Naive thymus-derived CD4-positive, alpha-beta T cell (primary cell): ENCODE measurements around the gene HCCS. TPM values are rescaled to one million over a fixed set of nuclear protein-coding genes. Genes with fewer than 3 reads are reported as not detected.
"Not testable (repeated sequence)": the region's sequence is repeated elsewhere in the genome, so short reads cannot be mapped to it uniquely, and the experiment has no call there.

Experiments used
- ATAC-seq: fragments of 150-1000 bp; cut with Tn5 transposase; 2 replicates; pipeline ENCODE4 v1.10.0; 2021; ENCODE audit warnings: mild to moderate bottlenecking, moderate library complexity
- CTCF ChIA-PET: fragments of 350-600 bp; sonication (Branson Sonifier 250); formaldehyde crosslinking; loops from one replicate; lab custom pipeline; 2021; ENCODE audit warnings: antibody characterized with exemption; lab: Charles Lee
- POLR2A ChIA-PET: fragments of 350-600 bp; sonication (Branson Sonifier 250); formaldehyde crosslinking; loops from one replicate; lab custom pipeline; 2021; ENCODE audit warnings: antibody characterized with exemption, inconsistent platforms; lab: Charles Lee
- DNase-seq, 9 donors: peaks; one replicate each; pipeline versions ENCODE4 v3.0.0 to v3.0.0-alpha.2; 2020 to 2022; ENCODE audit warnings: mixed read lengths in 1 of 9
- H3K27ac ChIP-seq: one replicate; pipeline ENCODE4 v1.7.0; 2013; ENCODE audit warnings: mild to moderate bottlenecking, low read depth, low read length, moderate library complexity
- H3K27me3 ChIP-seq, 2 donors: one replicate each; pipeline ENCODE4 v1.7.0; 2013; ENCODE audit warnings: low read length in 2 of 2, mild to moderate bottlenecking in 2 of 2, moderate library complexity in 2 of 2; ENCODE audit not compliant: control insufficient read depth in 2 of 2, insufficient read depth in 2 of 2
- H3K36me3 ChIP-seq, 3 experiments: 1 replicate in 2 of 3; 2 replicates in 1 of 3; pipeline ENCODE4 v1.7.0; 2013; ENCODE audit warnings: low read length in 3 of 3, mild to moderate bottlenecking in 3 of 3, moderate library complexity in 1 of 3; ENCODE audit not compliant: insufficient read depth in 3 of 3, control insufficient read depth in 2 of 3
- H3K4me1 ChIP-seq, 2 donors: one replicate each; pipeline ENCODE4 v1.7.0; 2013; ENCODE audit warnings: low read length in 2 of 2, mild to moderate bottlenecking in 2 of 2, moderate library complexity in 1 of 2; ENCODE audit not compliant: control insufficient read depth in 2 of 2, insufficient read depth in 2 of 2
- H3K4me3 ChIP-seq: 2 replicates; pipeline ENCODE4 v1.7.0; 2013; ENCODE audit warnings: mild to moderate bottlenecking, low read length
- H3K9me3 ChIP-seq, 3 experiments: 1 replicate in 2 of 3; 2 replicates in 1 of 3; pipeline ENCODE4 v1.7.0; 2013; ENCODE audit warnings: low read length in 3 of 3; ENCODE audit not compliant: control insufficient read depth in 2 of 3
- H3K27ac Mint-ChIP-seq, 9 donors: one replicate each; pipeline ENCODE4 v1.8.0; 2020 to 2022; ENCODE audit warnings: mixed read lengths in 9 of 9, mild to moderate bottlenecking in 8 of 9, moderate library complexity in 5 of 9, inconsistent platforms in 2 of 9
- H3K27me3 Mint-ChIP-seq, 5 donors: one replicate each; pipeline ENCODE4 v1.8.0; 2021 to 2022; ENCODE audit warnings: mixed read lengths in 5 of 5, mild to moderate bottlenecking in 1 of 5
- H3K36me3 Mint-ChIP-seq, 5 donors: one replicate each; pipeline ENCODE4 v1.8.0; 2020 to 2022; ENCODE audit warnings: mixed read lengths in 5 of 5, mild to moderate bottlenecking in 3 of 5, inconsistent platforms in 1 of 5
- H3K4me1 Mint-ChIP-seq, 7 donors: one replicate each; pipeline ENCODE4 v1.8.0; 2020 to 2022; ENCODE audit warnings: mixed read lengths in 7 of 7, mild to moderate bottlenecking in 3 of 7, inconsistent platforms in 1 of 7
- H3K4me3 Mint-ChIP-seq, 10 donors: one replicate each; pipeline ENCODE4 v1.8.0; 2020 to 2022; ENCODE audit warnings: mild to moderate bottlenecking in 10 of 10, mixed read lengths in 10 of 10, moderate library complexity in 6 of 10, inconsistent platforms in 2 of 10
- H3K9me3 Mint-ChIP-seq, 11 donors: one replicate each; pipeline ENCODE4 v1.8.0; 2020 to 2022; ENCODE audit warnings: mixed read lengths in 11 of 11, mild to moderate bottlenecking in 4 of 11, inconsistent platforms in 1 of 11, moderate library complexity in 1 of 11
- intact Hi-C, 2 donors: fragments of 100-400 bp; cut with micrococcal nuclease; formaldehyde crosslinking; loops; one replicate each; pipeline ENCODE4 v1.15.1; 2023
- polyA plus RNA-seq, 2 donors: library from polyadenylated mRNA; unstranded; fragments of 300-500 nt; fragmentation: Illumina TruSeq; gene quantifications; one replicate each; pipeline ENCODE4 v1.2.3, GENCODE V29; 2021
- total RNA-seq, 6 experiments: library from RNA in 5 of 6; stranded (reverse) in 5 of 6; gene quantifications; 1 replicate in 5 of 6; 2 replicates in 1 of 6; pipeline ENCODE4 v1.2.3 and lab custom pipeline; 2021 to 2026

Gene HCCS
- total and polyA plus RNA-seq, 7 experiments from 2014 or later: 5.6 to 20.4 (median 13.8) TPM

DNA sequence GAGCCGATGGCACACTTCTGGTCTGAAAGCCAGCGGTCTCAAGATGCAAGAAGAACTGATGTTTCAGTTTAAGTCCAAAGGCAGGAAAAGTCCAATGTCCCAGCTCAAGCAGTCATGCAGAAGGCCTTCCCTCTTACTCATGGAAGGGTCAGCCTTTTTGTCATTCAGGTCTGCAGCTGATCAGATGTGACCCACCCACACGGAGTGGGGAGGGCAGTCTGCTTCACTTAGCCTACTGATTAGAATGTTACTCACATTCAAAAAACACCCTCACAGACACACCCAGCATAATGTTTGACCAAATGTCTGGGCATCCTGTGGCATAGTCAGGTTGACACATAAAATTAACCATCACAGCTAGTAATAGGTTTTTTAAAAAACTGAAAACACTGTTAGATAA lies 6.6 kb downstream of the HCCS start:
- H3K4me3 ChIP-seq: no peak overlapping the region
- no peaks in the 10 kb centered on the region for H3K27me3 Mint-ChIP-seq
- no peaks in the 10 kb centered on the region for H3K27me3 ChIP-seq
- ChIA-PET POLR2A (no interaction called here), CTCF (no interaction called here)
- no peak overlapping the region for H3K27ac ChIP-seq
- peaks cover 7 to 17% (median 14%) of the 10 kb centered on the region in 7 donors for H3K4me1 Mint-ChIP-seq
- no peak overlapping the region for H3K4me3 Mint-ChIP-seq
- peaks cover 0 to 2% (median 0%) of the 10 kb centered on the region in 11 donors for H3K9me3 Mint-ChIP-seq
- no peaks in the 10 kb centered on the region for H3K4me1 ChIP-seq
- H3K9me3 ChIP-seq: no peaks in the 10 kb centered on the region
- intact Hi-C loops: no loop called here
- DNase-seq (no peak), ATAC-seq (no peak)
- peaks cover 8 to 42% (median 13%) of the 10 kb centered on the region in 5 donors for H3K36me3 Mint-ChIP-seq
- peaks cover 7 to 52% (median 8%) of the 10 kb centered on the region in 3 experiments for H3K36me3 ChIP-seq
- no peak overlapping the region for H3K27ac Mint-ChIP-seq

DNA sequence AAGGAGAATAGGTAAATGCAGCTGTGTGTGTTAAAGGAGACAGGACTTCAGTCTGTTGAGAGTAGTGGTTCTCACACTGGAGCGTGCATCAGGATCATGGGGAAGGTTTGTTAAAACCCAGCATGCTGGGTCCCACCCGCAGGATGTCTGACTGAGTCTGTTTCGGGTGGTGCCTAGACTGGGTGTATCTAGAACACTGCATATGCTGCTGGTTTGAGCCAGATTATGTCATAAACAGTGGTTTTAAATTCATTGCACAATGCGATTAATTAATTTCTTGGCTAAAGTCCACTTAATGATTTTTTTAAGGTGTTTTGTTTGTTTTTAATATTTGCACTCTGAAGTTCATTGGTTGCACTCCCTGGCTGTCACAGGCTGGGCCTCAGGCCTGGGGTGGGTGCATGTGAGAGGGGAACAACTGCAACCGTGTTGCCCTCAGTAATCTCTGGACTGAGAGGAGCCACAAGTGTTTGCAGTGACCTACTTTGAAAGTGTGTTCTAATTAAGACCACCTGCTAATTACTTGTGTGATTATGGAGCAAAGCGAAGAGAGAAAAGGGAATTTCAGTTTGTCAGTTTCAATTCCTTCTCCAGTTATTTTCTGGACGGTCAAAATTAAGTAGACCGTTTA lies 8.3 kb downstream of the HCCS start:
- ChIA-PET POLR2A (no interaction called here), CTCF (no interaction called here)
- intact Hi-C loops: no loop called here
- Histone ChIP-seq H3K4me1 (no peaks in the 10 kb centered on the region), H3K36me3 (peaks cover 7 to 52% (median 8%) of the 10 kb centered on the region in 3 experiments), H3K27me3 (no peaks in the 10 kb centered on the region), H3K4me3 (no peak overlapping the region), H3K27ac (no peak overlapping the region), H3K9me3 (no peaks in the 10 kb centered on the region)
- Mint-ChIP-seq H3K27me3 (no peaks in the 10 kb centered on the region), H3K27ac (no peak overlapping the region), H3K9me3 (no peaks in the 10 kb centered on the region), H3K4me3 (no peak overlapping the region), H3K4me1 (peaks cover 0 to 3% (median 0%) of the 10 kb centered on the region in 7 donors), H3K36me3 (peaks cover 8 to 43% (median 16%) of the 10 kb centered on the region in 5 donors)
- DNase-seq (no peak), ATAC-seq (no peak)

DNA sequence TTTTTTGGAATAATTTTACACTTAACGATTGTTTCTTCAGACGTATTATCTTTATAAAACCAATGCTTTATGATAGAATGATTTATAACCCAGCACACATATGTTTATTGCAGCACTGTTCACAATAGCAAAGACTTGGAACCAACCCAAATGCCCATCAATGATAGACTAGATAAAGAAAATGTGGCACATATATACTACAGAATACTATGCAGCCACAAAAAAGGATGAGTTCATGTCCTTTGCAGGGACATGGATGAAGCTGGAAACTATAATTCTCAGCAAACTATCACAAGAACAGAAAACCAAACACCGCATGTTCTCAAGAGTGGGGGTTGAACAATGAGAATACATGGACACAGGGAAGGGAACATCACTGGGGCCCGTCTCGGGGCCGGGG lies 12.0 kb downstream of the HCCS start:
- H3K9me3 Mint-ChIP-seq, H3K27ac Mint-ChIP-seq, H3K27me3 Mint-ChIP-seq, H3K4me3 Mint-ChIP-seq, H3K27ac ChIP-seq, H3K4me1 Mint-ChIP-seq, H3K9me3 ChIP-seq, ATAC-seq, H3K4me1 ChIP-seq, intact Hi-C loops, H3K27me3 ChIP-seq, DNase-seq, H3K4me3 ChIP-seq: not testable (repeated sequence)
- H3K36me3 ChIP-seq: peaks cover 0 to 23% (median 5%) of the 10 kb centered on the region in 3 experiments
- POLR2A ChIA-PET: interaction anchor here (1.4 kb wide), 1 partner anchor 10 kb away, joined by 3 read pairs; no protein-coding TSS in a partner anchor
- H3K36me3 Mint-ChIP-seq: peaks cover 8 to 32% (median 11%) of the 10 kb centered on the region in 5 donors
- CTCF ChIA-PET: interaction anchor here (0.7 kb wide), 1 partner anchor 990 kb away, joined by 3 read pairs; no protein-coding TSS in a partner anchor

DNA sequence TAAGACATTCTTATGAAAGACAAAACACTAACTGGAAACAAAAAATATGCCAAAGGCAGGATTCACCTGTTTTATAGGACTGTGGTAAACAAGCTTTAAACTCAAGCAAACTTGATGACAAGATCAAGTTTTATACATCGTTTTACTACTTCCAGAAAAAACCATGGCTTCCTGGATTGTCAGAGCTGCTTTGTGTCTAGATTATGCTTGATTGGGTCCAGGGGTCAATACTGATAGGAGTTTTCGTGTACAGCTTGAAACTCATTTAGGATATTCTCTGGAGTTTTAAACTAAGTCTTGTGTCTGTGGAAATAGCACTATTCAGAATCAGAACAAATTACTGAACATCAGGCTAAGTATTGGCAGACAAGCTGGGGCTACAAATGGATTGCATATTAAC lies 13.0 kb downstream of the HCCS start:
- H3K4me3 Mint-ChIP-seq: no peak overlapping the region
- H3K27ac Mint-ChIP-seq: no peak overlapping the region
- POLR2A ChIA-PET: no interaction called here
- peaks cover 0 to 4% (median 0%) of the 10 kb centered on the region in 11 donors for H3K9me3 Mint-ChIP-seq
- H3K4me1 ChIP-seq: no peaks in the 10 kb centered on the region
- no peak for DNase-seq
- H3K27ac ChIP-seq: no peak overlapping the region
- H3K27me3 Mint-ChIP-seq: no peaks in the 10 kb centered on the region
- peaks cover 0 to 14% (median 5%) of the 10 kb centered on the region in 3 experiments for H3K36me3 ChIP-seq
- intact Hi-C loops: no loop called here
- no peaks in the 10 kb centered on the region for H3K9me3 ChIP-seq
- no peaks in the 10 kb centered on the region for H3K27me3 ChIP-seq
- ATAC-seq: no peak
- H3K36me3 Mint-ChIP-seq: peaks cover 8 to 27% (median 11%) of the 10 kb centered on the region in 5 donors
- H3K4me1 Mint-ChIP-seq: peaks cover 0 to 3% (median 0%) of the 10 kb centered on the region in 7 donors
- H3K4me3 ChIP-seq: no peak overlapping the region
- CTCF ChIA-PET: no interaction called here

DNA sequence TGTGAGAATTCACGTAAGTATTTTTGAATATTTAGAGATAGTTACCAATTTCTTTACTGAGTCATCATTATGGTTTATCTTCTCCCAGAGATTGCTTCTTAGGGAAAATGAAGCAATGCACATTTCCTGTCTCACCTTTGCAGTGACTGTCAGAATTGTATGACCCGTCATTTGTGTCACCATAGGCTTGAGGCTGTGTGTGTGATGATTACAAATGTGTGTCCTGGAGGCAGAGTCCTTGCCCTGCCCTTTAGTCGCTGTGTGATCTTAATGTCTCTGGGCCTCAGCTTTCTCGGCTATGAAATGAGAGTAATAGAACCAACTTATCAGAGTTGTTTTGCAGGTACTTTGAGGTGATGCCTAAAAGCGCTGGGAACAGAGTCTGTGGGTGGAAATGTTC lies 13.9 kb downstream of the HCCS start:
- intact Hi-C loops: no loop called here
- Mint-ChIP-seq H3K27me3 (no peaks in the 10 kb centered on the region), H3K4me3 (no peak overlapping the region), H3K9me3 (peaks cover 0 to 4% (median 0%) of the 10 kb centered on the region in 11 donors), H3K4me1 (peaks cover 0 to 3% (median 0%) of the 10 kb centered on the region in 7 donors), H3K27ac (no peak overlapping the region), H3K36me3 (peaks cover 8 to 19% (median 11%) of the 10 kb centered on the region in 5 donors)
- H3K4me3 ChIP-seq: no peak overlapping the region
- no peak overlapping the region for H3K27ac ChIP-seq
- ChIA-PET CTCF (no interaction called here), POLR2A (no interaction called here)
- peaks cover 0 to 9% (median 5%) of the 10 kb centered on the region in 3 experiments for H3K36me3 ChIP-seq
- no peaks in the 10 kb centered on the region for H3K4me1 ChIP-seq
- H3K27me3 ChIP-seq: no peaks in the 10 kb centered on the region
- H3K9me3 ChIP-seq: no peaks in the 10 kb centered on the region
- ATAC-seq (no peak), DNase-seq (no peak)

DNA sequence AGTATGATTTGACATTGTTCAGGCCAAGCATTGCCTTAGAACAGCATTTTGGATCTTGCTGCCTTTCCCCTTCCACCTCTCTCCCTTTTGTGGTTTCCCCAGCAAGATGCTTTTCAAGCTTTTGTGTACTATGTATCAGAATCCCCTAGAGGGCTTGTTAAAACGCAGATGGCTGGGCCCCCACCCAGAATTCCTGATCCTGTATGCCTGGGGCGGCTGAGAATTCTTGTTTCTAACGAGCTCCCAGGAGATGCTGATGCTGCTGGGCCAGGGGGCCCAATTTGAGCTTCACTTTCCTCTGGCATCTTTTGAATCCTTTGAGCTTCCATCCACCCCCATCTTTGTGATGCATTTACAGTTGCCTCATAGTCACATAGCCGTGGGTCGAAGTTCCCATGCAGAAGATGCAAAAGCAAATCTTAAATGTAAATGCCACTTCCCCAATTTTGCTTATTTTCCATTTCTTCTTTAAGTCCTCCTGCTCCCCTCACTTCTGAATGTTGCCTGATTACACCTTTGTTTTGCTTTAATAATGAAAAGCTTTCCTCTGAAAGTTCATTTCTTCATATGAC lies 18.5 kb downstream of the HCCS start:
- DNase-seq: no peak
- Mint-ChIP-seq H3K9me3 (peaks cover 0 to 4% (median 0%) of the 10 kb centered on the region in 11 donors), H3K27ac (no peak overlapping the region), H3K4me3 (no peak overlapping the region), H3K36me3 (no peaks in the 10 kb centered on the region), H3K4me1 (peaks cover 0 to 1% (median 0%) of the 10 kb centered on the region in 7 donors), H3K27me3 (no peaks in the 10 kb centered on the region)
- Histone ChIP-seq H3K27ac (no peak overlapping the region), H3K4me3 (no peak overlapping the region), H3K9me3 (no peaks in the 10 kb centered on the region), H3K4me1 (no peaks in the 10 kb centered on the region), H3K27me3 (no peaks in the 10 kb centered on the region), H3K36me3 (no peaks in the 10 kb centered on the region)
- no peak for ATAC-seq
- CTCF ChIA-PET: no interaction called here
- POLR2A ChIA-PET: no interaction called here
- intact Hi-C loops: loop anchor here in 1 of 2 donors (10.0 kb wide), 1 partner anchor 405 kb away; no protein-coding TSS in a partner anchor
